ENCODE results near the gene SLC6A4. TPM values are rescaled to one million over a fixed set of nuclear protein-coding genes. Genes with fewer than 3 reads are reported as not detected.
"Not testable (repeated sequence)": the region's sequence is repeated elsewhere in the genome, so short reads cannot be mapped to it uniquely, and the experiment has no call there.

SLC6A4 gene
- total RNA-seq, 1 donor from 2014 or later: 1.1 TPM

DNA sequence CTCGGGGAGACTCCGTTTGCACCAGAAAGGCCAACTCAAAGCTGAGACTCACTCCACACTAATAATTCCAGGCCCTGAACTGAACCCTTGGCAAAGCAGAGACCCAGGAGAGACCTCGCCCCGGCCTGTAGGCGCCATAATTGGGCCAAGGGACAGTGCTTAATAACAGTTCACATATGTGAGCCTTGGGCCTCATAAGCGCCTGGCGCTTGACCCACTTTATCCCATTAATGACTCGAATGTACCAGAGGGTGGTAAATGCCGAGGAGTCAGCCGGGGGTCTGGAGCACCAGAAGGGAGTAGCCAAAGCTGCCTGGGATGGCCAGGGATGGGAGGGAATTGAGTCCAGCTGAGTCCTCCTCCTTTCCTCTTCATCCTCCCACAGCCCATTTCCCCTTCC is 24.6 kb downstream of the SLC6A4 start:
- no peak for DNase-seq (ENCODE audit: low spot score in 2 of 2, unreplicated experiment in 2 of 2)
- H3K36me3 Mint-ChIP-seq: no peaks in the 10 kb centered on the region
- no peak overlapping the region for H3K27ac Mint-ChIP-seq
- H3K9me3 Mint-ChIP-seq: no peaks in the 10 kb centered on the region
- H3K4me1 Mint-ChIP-seq: no peaks in the 10 kb centered on the region
- H3K4me3 Mint-ChIP-seq: no peak overlapping the region
- TF ChIP-seq, protein P1, sequence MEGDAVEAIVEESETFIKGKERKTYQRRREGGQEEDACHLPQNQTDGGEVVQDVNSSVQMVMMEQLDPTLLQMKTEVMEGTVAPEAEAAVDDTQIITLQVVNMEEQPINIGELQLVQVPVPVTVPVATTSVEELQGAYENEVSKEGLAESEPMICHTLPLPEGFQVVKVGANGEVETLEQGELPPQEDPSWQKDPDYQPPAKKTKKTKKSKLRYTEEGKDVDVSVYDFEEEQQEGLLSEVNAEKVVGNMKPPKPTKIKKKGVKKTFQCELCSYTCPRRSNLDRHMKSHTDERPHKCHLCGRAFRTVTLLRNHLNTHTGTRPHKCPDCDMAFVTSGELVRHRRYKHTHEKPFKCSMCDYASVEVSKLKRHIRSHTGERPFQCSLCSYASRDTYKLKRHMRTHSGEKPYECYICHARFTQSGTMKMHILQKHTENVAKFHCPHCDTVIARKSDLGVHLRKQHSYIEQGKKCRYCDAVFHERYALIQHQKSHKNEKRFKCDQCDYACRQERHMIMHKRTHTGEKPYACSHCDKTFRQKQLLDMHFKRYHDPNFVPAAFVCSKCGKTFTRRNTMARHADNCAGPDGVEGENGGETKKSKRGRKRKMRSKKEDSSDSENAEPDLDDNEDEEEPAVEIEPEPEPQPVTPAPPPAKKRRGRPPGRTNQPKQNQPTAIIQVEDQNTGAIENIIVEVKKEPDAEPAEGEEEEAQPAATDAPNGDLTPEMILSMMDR (IDR thresholded peaks at IDR 0.05; ENCODE audit: unreplicated experiment): no peak
- peaks cover 5% of the 10 kb centered on the region for H3K27me3 Mint-ChIP-seq (ENCODE audit: low read depth)

DNA sequence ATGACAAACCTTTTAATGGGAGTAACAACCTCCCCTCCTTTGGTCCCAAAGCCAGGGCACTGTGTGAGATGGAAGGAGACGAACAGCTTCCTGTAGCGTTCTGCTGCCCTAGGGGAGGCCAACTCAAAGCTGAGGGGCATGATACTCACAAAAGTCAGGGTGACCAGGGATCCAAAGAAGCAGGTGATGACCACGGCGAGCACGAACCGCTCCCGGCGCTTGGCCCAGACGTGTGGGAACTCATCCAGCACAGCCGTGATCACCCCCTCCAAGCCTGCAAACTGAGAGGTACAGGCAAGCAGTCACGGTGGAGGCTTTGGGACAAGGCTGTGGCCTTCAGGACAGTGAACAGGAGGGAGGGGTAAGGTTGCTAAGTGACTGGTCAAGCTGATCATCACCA is 25.1 kb downstream of the SLC6A4 start:
- Mint-ChIP-seq H3K27me3 (ENCODE audit: low read depth) (peaks cover 5% of the 10 kb centered on the region), H3K36me3 (no peaks in the 10 kb centered on the region), H3K4me1 (no peaks in the 10 kb centered on the region), H3K27ac (no peak overlapping the region), H3K4me3 (no peak overlapping the region), H3K9me3 (no peaks in the 10 kb centered on the region)
- TF ChIP-seq, protein P1 (IDR thresholded peaks at IDR 0.05; ENCODE audit: unreplicated experiment): no peak
- DNase-seq (ENCODE audit: low spot score in 2 of 2, unreplicated experiment in 2 of 2): no peak

DNA sequence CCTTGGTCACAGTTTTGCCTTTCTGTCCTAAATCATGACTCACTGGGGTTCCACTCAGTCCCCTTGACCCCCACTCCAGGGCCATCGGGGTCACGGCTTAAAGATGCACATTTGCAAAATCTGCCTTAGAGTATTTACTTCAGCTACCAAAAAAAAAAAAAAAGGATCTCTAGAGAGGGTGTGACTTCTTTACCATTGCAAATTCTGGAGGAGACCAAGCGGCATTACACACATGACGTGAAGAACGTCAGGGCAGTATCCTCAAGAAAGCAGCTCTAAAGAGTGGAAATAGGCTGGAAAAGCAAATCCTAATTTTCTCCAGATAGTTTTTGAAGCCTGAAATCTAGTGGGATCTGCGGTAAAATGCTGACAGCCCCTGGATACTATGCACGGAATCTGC is 25.6 kb downstream of the SLC6A4 start:
- no peak for DNase-seq (ENCODE audit: low spot score in 2 of 2, unreplicated experiment in 2 of 2)
- H3K27me3 Mint-ChIP-seq (ENCODE audit: low read depth): peaks cover 5% of the 10 kb centered on the region
- no peaks in the 10 kb centered on the region for H3K4me1 Mint-ChIP-seq
- no peak overlapping the region for H3K27ac Mint-ChIP-seq
- H3K4me3 Mint-ChIP-seq: no peak overlapping the region
- TF ChIP-seq, protein P1 (IDR thresholded peaks at IDR 0.05; ENCODE audit: unreplicated experiment): no peak
- H3K9me3 Mint-ChIP-seq: no peaks in the 10 kb centered on the region
- no peaks in the 10 kb centered on the region for H3K36me3 Mint-ChIP-seq

DNA sequence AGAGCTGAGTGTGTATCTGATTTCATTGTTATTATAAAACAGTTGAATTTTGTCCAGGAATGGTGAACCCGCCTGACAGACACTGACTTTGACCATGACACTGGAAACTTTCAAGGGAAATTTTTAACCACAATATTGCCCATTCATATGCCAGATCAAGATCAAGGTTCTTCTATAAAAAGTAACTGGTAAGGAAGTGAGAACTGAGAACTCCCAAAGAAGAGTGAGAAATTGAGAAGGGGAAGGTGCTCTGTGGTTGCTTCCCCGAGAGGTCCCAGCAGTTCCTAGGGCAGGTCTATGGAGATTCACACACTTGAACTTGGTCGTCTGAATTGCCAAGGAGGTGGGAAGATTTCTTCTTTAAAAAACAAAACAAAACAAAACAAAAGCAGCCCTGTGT is 27.3 kb downstream of the SLC6A4 start:
- Mint-ChIP-seq H3K27ac (no peak overlapping the region), H3K4me1 (peaks cover 7% of the 10 kb centered on the region), H3K9me3 (no peaks in the 10 kb centered on the region), H3K36me3 (no peaks in the 10 kb centered on the region), H3K27me3 (ENCODE audit: low read depth) (peaks cover 5% of the 10 kb centered on the region), H3K4me3 (no peak overlapping the region)
- DNase-seq (ENCODE audit: low spot score in 2 of 2, unreplicated experiment in 2 of 2): no peak
- TF ChIP-seq, protein P1 (IDR thresholded peaks at IDR 0.05; ENCODE audit: unreplicated experiment): no peak

DNA sequence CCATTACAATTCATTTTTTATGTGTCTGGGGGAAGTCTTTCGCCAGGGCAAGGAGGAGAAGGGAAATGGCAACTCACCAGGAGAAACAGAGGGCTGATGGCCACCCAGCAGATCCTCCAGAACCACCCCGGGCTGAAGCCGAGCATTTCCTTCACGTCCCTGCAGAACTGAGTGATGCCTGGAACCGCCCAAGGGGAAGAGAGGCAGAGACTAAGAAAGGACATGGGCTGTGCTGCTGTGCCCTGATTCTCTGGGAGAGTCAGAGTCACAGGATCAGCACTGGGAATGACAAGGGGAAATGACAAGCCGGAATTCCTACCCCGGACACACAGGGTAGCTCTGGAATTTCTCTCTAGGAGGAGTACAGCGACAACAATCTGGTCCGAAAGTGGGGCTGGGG is 27.8 kb downstream of the SLC6A4 start:
- no peak overlapping the region for H3K4me3 Mint-ChIP-seq
- H3K9me3 Mint-ChIP-seq: no peaks in the 10 kb centered on the region
- peaks cover 7% of the 10 kb centered on the region for H3K4me1 Mint-ChIP-seq
- H3K27ac Mint-ChIP-seq: no peak overlapping the region
- TF ChIP-seq, protein P1 (IDR thresholded peaks at IDR 0.05; ENCODE audit: unreplicated experiment): no peak
- peak in 1 of 2 experiments; percentile 31 for DNase-seq (ENCODE audit: low spot score in 2 of 2, unreplicated experiment in 2 of 2)
- H3K27me3 Mint-ChIP-seq (ENCODE audit: low read depth): peaks cover 5% of the 10 kb centered on the region
- no peaks in the 10 kb centered on the region for H3K36me3 Mint-ChIP-seq

DNA sequence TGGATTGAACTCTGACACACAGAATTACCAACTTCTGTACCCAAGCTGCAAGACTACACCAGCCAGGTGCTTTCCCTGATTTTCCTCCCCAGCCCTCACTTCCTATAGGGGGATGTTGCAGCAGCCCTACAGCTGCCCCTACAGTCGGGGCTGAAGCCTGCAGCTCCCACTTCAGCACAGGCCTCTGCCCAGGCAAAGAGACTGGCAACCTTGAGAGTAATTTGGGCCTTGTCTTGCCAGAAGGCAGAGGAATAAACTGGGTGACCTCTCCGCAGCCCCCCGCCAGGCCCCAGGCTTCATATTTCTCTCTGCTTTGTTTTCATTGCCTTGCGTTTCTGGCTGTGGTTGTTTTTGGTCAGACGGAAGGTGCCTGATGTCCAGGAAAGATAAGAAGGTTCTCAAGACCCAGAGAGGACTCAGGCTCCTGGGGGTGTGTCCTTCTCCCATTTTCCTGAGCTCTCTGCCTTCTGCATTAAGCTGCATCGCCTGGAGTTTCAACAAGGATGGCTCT is 32.0 kb downstream of the SLC6A4 start:
- H3K4me3 Mint-ChIP-seq: no peak overlapping the region
- DNase-seq (ENCODE audit: low spot score in 2 of 2, unreplicated experiment in 2 of 2): no peak
- H3K4me1 Mint-ChIP-seq: peaks cover 7% of the 10 kb centered on the region
- no peaks in the 10 kb centered on the region for H3K9me3 Mint-ChIP-seq
- TF ChIP-seq, protein P1 (IDR thresholded peaks at IDR 0.05; ENCODE audit: unreplicated experiment): no peak
- peaks cover 5% of the 10 kb centered on the region for H3K27me3 Mint-ChIP-seq (ENCODE audit: low read depth)
- H3K27ac Mint-ChIP-seq: no peak overlapping the region
- no peaks in the 10 kb centered on the region for H3K36me3 Mint-ChIP-seq

DNA sequence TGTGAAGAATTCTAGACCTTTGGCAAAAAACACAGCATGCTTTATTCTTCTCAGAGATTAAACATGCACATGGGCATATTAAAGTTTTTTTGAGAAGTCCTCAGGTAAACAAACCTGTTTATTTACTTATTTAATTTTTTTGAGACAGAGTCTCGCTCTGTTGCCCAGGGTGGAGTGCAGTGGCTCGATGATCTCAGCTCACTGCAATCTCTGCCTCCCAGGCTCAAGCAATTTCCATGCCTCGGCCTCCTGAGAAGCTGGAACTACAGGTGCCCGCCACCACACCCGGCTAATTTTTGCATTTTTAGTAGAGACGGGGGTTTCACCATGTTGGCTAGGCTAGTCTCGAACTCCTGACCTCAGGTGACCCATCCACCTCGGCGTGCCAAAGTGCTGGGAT is 34.8 kb downstream of the SLC6A4 start:
- H3K27me3 Mint-ChIP-seq (ENCODE audit: low read depth); H3K36me3 Mint-ChIP-seq: not testable (repeated sequence)

More for the DNA sequence above, 34.8 kb downstream of the SLC6A4 start:
- not testable (repeated sequence) for H3K4me3 Mint-ChIP-seq; H3K4me1 Mint-ChIP-seq; H3K27ac Mint-ChIP-seq; DNase-seq (ENCODE audit: low spot score in 2 of 2, unreplicated experiment in 2 of 2); H3K9me3 Mint-ChIP-seq

Measured in mesothelial cell of epicardium (in vitro differentiated cells).